AG04450 (cell line): ENCODE measurements around the gene SH2D1B. TPM values are rescaled to one million over a fixed set of nuclear protein-coding genes. Genes with fewer than 3 reads are reported as not detected.

ENCODE experiments used
- CTCF ChIA-PET: fragments of 300-600, 350-600 bp; formaldehyde crosslinking; extraction: SDS; loops from one replicate; lab custom pipeline; 2022; ENCODE audit warnings: antibody characterized with exemption, inconsistent platforms; lab: Charles Lee
- POLR2A ChIA-PET: fragments of 350-600 bp; formaldehyde crosslinking; extraction: SDS; loops from one replicate; lab custom pipeline; 2021; ENCODE audit warnings: antibody characterized with exemption, inconsistent platforms; lab: Yijun Ruan, JAX
- DNase-seq: peaks from one replicate; pipeline ENCODE4 v3.0.0-alpha.2; 2011; ENCODE audit warnings: low read depth, low spot score
- H3K27ac ChIP-seq: one replicate; pipeline ENCODE4 v1.5.1; 2012; ENCODE audit warnings: low read depth, low read length, control low read depth
- H3K27me3 ChIP-seq: one replicate; pipeline ENCODE4 v1.6.0; 2012; ENCODE audit warnings: low read length; ENCODE audit not compliant: control insufficient read depth, insufficient read depth
- H3K4me3 ChIP-seq: 2 replicates; pipeline ENCODE4 v1.5.1; 2011; ENCODE audit warnings: mild to moderate bottlenecking, low read depth, low read length, control low read depth
- H3K9me3 ChIP-seq: 2 replicates; pipeline ENCODE4 v1.5.1; 2012; ENCODE audit warnings: low read length; ENCODE audit not compliant: control insufficient read depth, insufficient read depth
- polyA plus RNA-seq: library from polyadenylated mRNA; depleted of rRNA; stranded (reverse); fragments of >200 nt; gene quantifications from 2 replicates; pipeline ENCODE4 v1.2.3, GENCODE V29; 2011
- TF ChIP-seq, protein P1 (sequence below): IDR thresholded peaks from 2 replicates; pipeline ENCODE4 v1.5.1; 2011; ENCODE audit warnings: low read depth, low read length, control low read depth, inconsistent platforms

Gene SH2D1B
- polyA plus RNA-seq, 1 experiment = not detected

DNA sequence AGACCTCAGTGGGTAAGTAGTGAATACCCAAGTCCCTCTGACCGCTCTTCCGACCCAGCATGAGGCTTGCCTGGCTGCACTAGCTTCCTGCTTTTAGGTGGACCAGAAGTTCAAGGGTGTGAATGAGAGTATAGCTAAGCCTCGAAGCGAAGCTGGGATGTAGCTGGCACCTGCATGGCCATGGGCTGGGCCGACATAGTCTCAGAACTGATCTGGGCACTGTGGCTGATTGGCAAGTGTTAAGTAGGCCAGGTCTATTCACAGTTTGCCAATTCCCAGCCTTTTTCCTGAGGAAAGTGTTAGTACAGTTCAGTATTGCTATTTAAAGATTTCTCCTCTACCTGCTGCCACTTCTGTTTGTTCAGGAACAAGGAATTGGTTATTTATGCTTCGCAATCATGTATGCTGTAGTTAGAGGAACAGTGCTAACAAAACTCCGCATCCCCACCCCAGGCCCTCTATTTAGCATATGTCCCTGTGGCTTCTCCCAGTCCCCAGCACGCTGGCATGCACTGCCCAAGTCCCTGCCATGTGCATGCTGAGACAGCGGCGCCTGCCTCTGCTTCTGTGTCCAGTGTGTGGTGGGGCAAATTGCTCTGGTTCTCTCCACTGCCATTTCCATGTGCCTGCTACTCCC, 51.6 kb downstream of the SH2D1B start:
- Histone ChIP-seq H3K9me3 (no peaks in the 10 kb centered on the region), H3K27me3 (peaks cover 9% of the 10 kb centered on the region), H3K4me3 (no peak overlapping the region), H3K27ac (no peak overlapping the region)
- CTCF ChIA-PET = no interaction called here
- POLR2A ChIA-PET = no interaction called here
- DNase-seq = no peak
- TF ChIP-seq, protein P1, sequence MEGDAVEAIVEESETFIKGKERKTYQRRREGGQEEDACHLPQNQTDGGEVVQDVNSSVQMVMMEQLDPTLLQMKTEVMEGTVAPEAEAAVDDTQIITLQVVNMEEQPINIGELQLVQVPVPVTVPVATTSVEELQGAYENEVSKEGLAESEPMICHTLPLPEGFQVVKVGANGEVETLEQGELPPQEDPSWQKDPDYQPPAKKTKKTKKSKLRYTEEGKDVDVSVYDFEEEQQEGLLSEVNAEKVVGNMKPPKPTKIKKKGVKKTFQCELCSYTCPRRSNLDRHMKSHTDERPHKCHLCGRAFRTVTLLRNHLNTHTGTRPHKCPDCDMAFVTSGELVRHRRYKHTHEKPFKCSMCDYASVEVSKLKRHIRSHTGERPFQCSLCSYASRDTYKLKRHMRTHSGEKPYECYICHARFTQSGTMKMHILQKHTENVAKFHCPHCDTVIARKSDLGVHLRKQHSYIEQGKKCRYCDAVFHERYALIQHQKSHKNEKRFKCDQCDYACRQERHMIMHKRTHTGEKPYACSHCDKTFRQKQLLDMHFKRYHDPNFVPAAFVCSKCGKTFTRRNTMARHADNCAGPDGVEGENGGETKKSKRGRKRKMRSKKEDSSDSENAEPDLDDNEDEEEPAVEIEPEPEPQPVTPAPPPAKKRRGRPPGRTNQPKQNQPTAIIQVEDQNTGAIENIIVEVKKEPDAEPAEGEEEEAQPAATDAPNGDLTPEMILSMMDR = no peak

DNA sequence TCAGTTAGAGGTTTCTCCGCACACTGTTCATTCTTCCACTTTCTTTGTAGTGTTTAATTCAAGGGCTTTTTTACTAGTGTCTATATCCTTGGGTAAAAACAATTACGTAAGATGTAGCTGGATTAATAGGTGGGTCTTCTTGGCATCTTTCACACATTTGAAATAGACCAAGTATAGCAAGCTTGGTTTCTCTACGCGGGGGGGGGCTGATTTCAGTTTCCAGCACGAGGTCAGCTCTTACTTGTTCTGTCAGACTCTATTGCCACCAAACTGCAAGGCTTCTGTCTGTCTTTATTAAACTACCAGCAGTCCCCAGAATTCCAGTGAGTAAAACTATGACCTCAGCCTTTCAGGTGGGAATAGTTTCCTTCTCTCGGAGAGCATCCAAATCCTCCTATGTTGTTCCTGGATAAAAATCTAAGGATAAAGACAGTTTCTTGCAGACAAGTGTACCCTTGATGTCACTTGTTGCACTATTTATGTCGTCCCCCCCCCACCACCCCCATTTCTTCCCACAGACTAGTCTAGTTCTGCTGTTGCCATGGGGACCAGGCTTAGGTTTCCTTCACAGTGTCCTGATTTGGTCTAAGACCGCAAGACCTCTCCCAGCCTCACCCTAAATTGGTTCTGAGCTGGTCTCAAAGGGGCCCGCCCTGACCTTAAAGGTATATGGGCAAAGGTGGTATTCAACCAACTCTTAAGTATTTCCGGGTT, 52.3 kb downstream of the SH2D1B start:
- no peak for DNase-seq

DNA sequence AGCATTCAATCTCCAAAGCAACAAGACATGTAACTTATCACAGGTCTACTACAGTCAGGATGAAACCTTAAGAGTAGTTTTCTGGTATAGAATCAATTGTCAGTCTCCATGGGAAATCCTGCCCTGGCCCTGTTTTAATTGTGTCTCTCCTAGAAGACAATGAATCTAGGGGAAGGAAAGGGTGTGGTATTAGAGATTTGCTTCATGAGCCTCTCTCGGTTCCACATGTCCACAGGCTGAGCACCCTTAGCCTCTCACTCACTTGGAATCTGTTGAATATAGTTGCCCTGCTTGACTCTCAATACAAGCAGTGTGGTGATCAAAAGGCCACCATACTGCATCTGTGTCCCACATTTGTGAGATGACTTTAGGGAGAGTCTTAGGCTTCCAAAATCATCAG, 53.0 kb downstream of the SH2D1B start:
- ChIA-PET POLR2A (no interaction called here), CTCF (no interaction called here)
- DNase-seq = no peak
- H3K4me3 ChIP-seq = no peak overlapping the region
- no peak overlapping the region for H3K27ac ChIP-seq
- no peaks in the 10 kb centered on the region for H3K9me3 ChIP-seq
- peaks cover 2% of the 10 kb centered on the region for H3K27me3 ChIP-seq
- TF ChIP-seq, protein P1 = no peak

More for the DNA sequence above, 52.3 kb downstream of the SH2D1B start:
- H3K27me3 ChIP-seq = peaks cover 4% of the 10 kb centered on the region
- ChIA-PET POLR2A (no interaction called here), CTCF (no interaction called here)
- H3K4me3 ChIP-seq = no peak overlapping the region
- TF ChIP-seq, protein P1 = no peak
- H3K27ac ChIP-seq = no peak overlapping the region
- no peaks in the 10 kb centered on the region for H3K9me3 ChIP-seq

DNA sequence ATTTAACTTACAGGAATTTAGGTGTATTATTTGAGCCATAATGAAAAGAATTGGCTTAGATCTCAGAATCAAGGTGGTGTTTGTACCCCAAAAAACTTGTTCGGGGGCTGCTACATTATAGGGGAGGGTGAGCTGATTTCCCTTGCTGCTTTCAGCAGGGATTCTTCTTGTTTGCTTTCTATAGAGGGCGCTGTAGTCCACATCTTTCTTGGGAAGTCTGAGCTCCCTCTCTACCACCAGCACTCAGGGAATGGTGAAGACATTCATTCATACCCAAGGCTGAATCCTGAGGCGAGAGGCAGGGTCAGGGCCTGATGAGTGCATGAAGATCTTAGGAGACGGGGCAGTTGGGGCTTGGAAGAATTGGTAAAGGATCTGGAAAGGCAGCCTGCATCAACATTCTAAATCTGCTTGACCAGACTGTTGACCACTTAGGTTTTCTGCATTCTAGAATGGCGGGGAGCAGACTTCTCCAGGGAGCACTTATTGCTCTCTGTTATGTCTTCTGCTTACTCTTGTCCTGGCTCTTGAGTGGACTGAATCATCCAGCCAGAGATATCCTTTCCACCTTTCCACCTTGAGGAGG, 54.2 kb downstream of the SH2D1B start:
- H3K27ac ChIP-seq = no peak overlapping the region
- DNase-seq = no peak
- ChIA-PET CTCF (interaction anchor here (0.6 to 1.9 kb wide), 9 partner anchors 8 to 488 kb away, joined by 3 to 6 read pairs (median 4); no protein-coding TSS in a partner anchor), POLR2A (no interaction called here)
- no peaks in the 10 kb centered on the region for H3K27me3 ChIP-seq
- no peak overlapping the region for H3K4me3 ChIP-seq
- no peaks in the 10 kb centered on the region for H3K9me3 ChIP-seq
- TF ChIP-seq, protein P1 = peak; percentile 44

DNA sequence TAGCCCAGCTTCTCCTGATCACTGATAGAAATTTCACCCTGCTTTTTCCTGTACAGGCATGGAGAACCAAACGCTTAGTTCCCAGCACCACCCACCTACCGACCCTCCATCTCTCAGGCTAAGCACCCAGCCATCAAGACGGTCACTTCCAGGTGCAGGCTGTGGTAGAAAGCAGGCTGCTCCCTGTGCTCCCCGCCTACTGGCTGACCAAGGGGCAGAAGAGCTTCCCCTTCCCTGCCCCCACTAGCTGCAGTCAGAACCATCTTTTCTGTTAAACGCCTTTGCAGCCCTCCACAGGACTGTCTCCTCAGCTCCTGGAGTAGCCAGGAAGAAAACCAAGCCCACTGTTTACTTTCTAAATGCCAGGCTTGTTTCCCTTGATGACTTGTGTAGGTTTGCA, 58.2 kb downstream of the SH2D1B start:
- CTCF ChIA-PET = interaction anchor here (1.1 kb wide), 1 partner anchor 298 kb away, joined by 3 read pairs; no protein-coding TSS in a partner anchor
- Histone ChIP-seq H3K27me3 (no peaks in the 10 kb centered on the region), H3K27ac (no peak overlapping the region), H3K4me3 (no peak overlapping the region), H3K9me3 (no peaks in the 10 kb centered on the region)
- no peak for DNase-seq
- POLR2A ChIA-PET = no interaction called here
- TF ChIP-seq, protein P1 = no peak
